Muscle layer of duodenum (tissue), 2 donors: ENCODE results near the gene CLDN22.

Experiments
- H3K27ac ChIP-seq: one replicate; pipeline ENCODE4 v1.7.0; 2013; ENCODE audit warnings: mild to moderate bottlenecking, low read length
- H3K27me3 ChIP-seq: one replicate; pipeline ENCODE4 v1.7.0; 2013; ENCODE audit warnings: low read depth, mild to moderate bottlenecking, control low read depth, low read length
- H3K36me3 ChIP-seq, 2 donors: one replicate each; pipeline ENCODE4 v1.7.0; 2013; ENCODE audit warnings: low read length in 2 of 2, control low read depth in 1 of 2, mild to moderate bottlenecking in 1 of 2; ENCODE audit not compliant: insufficient read depth in 2 of 2, control insufficient read depth in 1 of 2
- H3K4me1 ChIP-seq, 2 donors: one replicate each; pipeline ENCODE4 v1.7.0; 2013; ENCODE audit warnings: low read length in 2 of 2, mild to moderate bottlenecking in 2 of 2, control low read depth in 1 of 2, moderate library complexity in 1 of 2; ENCODE audit not compliant: insufficient read depth in 2 of 2, control insufficient read depth in 1 of 2
- H3K4me3 ChIP-seq, 2 donors: one replicate each; pipeline ENCODE4 v1.7.0; 2013; ENCODE audit warnings: low read length in 2 of 2, low read depth in 1 of 2, mild to moderate bottlenecking in 1 of 2
- H3K9me3 ChIP-seq, 2 donors: one replicate each; pipeline ENCODE4 v1.7.0; 2013; ENCODE audit warnings: low read length in 2 of 2, control low read depth in 1 of 2, mild to moderate bottlenecking in 1 of 2; ENCODE audit not compliant: control insufficient read depth in 1 of 2
- donor health status: healthy.

The CLDN22 gene

DNA sequence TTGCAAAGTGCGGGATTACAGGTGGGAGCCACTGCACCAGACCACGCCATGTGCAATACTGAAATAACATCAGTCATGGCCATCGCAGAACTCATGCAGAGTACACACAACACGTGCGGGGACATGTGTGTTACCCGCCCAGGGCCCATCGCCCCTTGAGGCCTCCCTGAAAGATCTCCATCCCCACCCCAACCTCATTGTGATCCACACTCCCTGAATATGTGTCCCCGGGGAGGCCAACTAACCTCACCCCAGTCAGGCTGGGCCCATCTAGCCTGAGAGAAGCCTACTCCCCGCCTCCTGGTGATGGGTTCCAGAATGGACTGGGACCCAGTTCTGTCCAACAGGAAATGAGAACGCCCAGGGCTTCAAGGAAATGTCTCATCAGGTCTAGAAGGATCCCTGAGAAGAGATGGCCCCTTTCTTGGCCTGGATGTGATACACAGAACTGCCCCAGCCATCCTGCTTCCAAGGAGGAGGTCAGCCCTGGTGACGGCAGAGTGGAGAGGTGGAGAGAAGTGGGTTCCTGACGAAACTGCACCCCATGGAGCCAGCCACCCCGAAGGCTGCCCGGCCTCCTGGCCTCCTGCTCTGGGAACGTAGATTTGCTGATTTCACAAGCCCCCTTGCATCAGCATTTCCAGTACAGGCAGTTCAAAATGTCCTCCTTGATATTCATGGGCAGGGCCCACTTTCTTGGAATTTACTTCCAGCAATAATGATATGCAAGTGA is 24.6 kb upstream of the CLDN22 start:
- H3K27me3 ChIP-seq: no peaks in the 10 kb centered on the region

DNA sequence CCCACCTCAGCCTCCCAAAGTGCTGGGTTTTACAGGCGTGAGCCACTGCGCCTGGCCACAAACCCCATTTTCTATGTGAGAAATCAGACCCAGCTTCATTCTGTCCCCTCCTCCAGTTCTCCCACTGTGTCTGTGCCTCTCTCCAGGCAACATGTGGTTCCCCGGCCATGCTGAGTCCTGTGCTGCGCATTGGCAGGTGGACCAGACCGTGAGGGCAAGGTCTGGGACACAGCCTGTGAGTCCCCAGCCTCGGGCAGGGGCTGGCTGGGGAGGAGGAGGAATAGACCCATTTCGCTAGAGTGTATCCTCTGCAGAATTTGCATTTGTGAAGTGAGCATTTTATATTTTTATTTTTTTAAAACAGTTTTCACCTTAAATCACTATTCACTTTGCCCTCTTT is 23.7 kb upstream of the CLDN22 start:
- Histone ChIP-seq H3K9me3 (no peaks in the 10 kb centered on the region), H3K4me1 (peaks cover 0 to 9% of the 10 kb centered on the region in 2 donors), H3K36me3 (no peaks in the 10 kb centered on the region), H3K27me3 (no peaks in the 10 kb centered on the region), H3K27ac (no peak overlapping the region), H3K4me3 (no peak overlapping the region)

More for the DNA sequence above, 24.6 kb upstream of the CLDN22 start:
- H3K9me3 ChIP-seq: no peaks in the 10 kb centered on the region
- H3K4me1 ChIP-seq: peaks cover 0 to 9% of the 10 kb centered on the region in 2 donors
- no peak overlapping the region for H3K27ac ChIP-seq
- no peak overlapping the region for H3K4me3 ChIP-seq
- no peaks in the 10 kb centered on the region for H3K36me3 ChIP-seq

DNA sequence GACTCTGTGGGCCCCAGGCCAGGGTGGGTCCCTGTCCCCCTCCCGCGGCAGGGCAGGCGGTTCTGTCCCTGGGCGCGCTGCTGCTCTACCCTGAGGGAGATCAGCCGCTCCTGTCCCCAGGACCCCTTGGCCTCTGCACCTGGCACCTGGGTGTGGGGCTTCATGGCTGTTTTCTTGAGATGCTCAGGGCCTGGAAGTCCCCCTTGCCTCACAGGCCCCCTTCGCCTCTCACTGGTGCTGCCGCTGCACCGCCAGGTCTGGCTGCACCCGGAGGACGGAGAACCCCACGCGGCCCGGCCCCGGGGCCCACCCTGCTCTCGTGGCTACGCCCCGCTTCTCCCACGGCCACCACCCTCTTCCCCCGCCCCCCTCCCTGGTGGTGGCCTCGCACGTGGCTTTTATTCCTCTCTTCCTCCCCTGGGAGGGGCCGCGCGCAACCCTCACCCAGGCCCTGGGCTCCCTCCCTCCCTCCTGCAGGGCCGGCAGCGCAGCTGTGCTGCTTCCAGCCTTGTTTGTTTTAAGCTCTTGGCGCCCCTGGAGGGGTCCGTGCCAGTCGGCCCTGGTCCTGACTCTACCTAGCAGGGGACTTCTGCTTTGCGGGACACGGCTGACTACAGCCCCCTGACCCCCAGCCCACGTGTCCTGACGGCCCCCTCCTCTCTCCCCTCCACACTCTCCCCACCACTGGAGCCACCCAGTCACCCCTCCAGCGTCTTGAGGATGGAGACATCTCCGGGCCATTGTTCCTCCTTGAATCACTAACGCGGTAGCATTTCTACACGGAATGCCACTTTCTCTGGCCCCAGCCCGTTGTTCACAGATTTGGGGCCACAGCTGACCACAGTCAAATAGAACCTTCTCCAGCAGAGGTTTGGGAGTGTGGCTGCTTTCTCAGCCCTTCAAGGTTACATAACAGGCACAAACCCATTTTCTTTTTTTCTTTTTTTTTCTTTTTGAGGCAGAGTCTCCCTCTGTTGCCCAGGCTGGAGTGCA is 22.8 kb upstream of the CLDN22 start:
- Histone ChIP-seq H3K9me3 (no peaks in the 10 kb centered on the region), H3K4me3 (peak overlapping the region; percentile 25 to 26), H3K36me3 (no peaks in the 10 kb centered on the region), H3K27me3 (no peaks in the 10 kb centered on the region), H3K4me1 (peaks cover 0 to 9% of the 10 kb centered on the region in 2 donors), H3K27ac (no peak overlapping the region)

DNA sequence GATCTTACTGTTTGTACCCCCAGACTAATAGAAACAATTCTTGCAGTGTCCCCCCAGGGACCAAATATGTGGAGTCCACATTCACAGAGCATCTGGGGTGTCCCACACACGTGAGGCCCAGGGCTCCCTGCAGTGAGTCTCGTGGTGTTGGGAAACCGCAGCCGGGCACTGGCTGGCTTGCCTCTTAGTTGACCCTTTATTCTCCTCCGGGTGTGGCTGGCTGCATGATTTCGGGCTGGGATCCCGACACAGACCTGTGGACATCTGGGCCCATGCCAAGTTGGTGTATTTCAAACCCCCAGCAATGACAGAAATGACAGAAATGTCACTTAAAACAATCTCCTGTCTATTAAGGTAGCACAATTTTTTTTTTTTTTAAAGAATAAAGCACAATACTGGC is 17.8 kb upstream of the CLDN22 start:
- Histone ChIP-seq H3K27ac (no peak overlapping the region), H3K27me3 (peaks cover 4% of the 10 kb centered on the region), H3K4me3 (no peak overlapping the region), H3K36me3 (no peaks in the 10 kb centered on the region), H3K4me1 (peaks cover 0 to 4% of the 10 kb centered on the region in 2 donors), H3K9me3 (no peaks in the 10 kb centered on the region)

DNA sequence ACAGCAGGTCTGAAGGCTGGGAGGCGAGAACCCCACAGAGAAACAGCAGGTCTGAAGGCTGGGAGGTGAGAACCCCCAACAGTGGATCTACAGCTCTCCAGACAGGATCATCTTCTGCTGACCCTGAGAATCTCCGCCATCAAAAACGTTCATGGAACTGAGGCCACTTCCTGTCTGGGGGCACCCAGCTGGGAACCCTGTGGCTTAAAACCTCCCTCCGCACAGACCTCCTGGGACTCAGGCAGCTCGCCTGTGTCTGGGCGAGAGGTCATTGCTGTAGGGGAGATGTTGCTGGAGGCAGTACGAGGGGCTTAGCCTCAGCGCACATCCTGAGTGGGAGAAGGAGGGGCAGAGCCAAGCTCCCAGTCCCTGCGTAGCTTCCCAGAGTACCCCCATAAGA is 17.3 kb upstream of the CLDN22 start:
- no peak overlapping the region for H3K27ac ChIP-seq
- H3K4me3 ChIP-seq: no peak overlapping the region
- no peaks in the 10 kb centered on the region for H3K4me1 ChIP-seq
- H3K27me3 ChIP-seq: peaks cover 4% of the 10 kb centered on the region
- no peaks in the 10 kb centered on the region for H3K36me3 ChIP-seq
- no peaks in the 10 kb centered on the region for H3K9me3 ChIP-seq

DNA sequence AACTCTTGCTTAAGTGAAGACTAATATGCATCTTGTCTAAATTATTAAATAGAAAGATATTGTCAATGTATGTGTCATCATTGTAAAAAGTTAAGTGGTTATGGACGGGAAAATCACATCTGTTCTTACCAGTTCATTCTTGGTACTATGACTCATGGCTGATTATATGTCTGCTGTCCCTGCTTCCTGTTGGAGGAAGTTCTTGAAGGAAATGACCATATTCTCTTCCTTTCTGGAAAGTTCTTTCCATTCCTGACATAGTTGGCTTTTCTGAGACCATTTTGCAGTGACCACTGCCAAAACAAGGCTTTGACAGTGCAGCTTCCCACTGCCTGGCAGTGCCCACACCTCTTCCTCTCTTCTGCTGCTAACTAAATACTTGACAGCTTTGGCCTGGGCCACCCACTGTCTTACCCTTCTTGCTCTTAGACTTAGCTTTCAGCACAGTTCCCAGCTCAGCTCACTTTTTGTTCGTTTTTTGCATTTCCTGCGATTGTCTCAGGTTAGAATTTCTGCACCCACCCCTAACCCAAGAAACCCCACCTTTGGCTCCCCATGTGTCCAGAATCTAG is 15.4 kb upstream of the CLDN22 start:
- Histone ChIP-seq H3K27ac (no peak overlapping the region), H3K4me1 (no peaks in the 10 kb centered on the region), H3K36me3 (no peaks in the 10 kb centered on the region), H3K27me3 (peaks cover 4% of the 10 kb centered on the region), H3K9me3 (no peaks in the 10 kb centered on the region), H3K4me3 (no peak overlapping the region)

DNA sequence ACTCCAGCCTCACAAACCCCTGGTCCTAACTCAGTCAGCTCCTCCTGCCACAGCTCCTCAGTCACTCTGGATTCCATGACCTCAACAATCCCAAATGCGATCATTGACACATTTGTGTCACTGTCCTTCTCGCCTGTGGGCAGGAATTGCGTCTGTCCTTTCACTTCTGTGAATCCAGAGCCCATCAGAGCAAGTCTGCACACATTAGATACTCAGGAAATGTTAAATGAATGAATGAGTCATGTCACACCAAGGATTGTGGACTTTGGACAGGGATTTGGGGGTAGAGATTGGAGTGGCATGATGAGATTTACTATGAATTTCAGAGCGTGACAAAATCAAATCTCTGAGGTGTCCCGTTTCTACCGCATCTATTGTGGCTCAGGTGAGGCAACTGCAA is 13.9 kb upstream of the CLDN22 start:
- Histone ChIP-seq H3K36me3 (no peaks in the 10 kb centered on the region), H3K9me3 (no peaks in the 10 kb centered on the region), H3K4me1 (no peaks in the 10 kb centered on the region), H3K27ac (no peak overlapping the region), H3K27me3 (peaks cover 4% of the 10 kb centered on the region), H3K4me3 (no peak overlapping the region)

DNA sequence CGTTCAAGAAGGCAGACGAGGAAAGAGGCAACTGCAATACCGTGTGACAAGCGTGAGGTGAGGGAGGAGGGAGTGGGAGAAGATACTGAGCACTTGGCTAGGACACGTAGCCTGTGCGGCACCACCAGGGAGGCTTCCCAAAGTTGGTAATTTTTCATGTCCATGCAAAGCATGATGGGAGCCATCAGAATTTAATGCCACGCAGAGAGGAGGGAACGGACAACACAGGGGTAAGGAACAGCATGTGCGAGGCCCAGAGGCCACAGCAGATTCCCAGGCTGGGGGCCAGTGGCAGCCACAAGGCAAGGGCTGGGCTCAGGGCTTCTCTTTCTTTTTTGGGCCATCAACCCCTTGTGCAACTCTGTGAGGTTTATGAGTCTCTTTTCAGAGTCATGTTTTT is 13.1 kb upstream of the CLDN22 start:
- no peak overlapping the region for H3K27ac ChIP-seq
- no peaks in the 10 kb centered on the region for H3K9me3 ChIP-seq
- no peak overlapping the region for H3K4me3 ChIP-seq
- peaks cover 4% of the 10 kb centered on the region for H3K27me3 ChIP-seq
- H3K36me3 ChIP-seq: no peaks in the 10 kb centered on the region
- no peaks in the 10 kb centered on the region for H3K4me1 ChIP-seq

DNA sequence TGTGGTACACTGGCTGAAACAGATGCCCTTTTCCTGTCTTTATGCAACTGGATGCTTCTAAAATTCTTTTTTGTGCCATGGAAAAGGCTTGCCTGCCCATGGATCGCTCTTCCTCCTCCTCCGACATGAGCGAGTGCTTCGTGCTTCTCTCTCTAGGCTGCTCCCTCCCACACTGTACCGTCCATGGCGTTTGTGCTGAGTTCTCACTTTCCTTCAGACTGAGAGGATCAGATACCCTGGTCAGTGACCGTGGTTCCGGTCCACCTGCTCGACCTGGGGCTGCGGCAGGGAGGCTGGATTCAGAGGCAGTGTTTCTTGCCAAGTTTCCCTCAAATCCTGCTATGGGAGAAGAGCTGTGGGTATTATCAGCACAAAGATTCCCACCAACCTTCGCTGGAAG is 12.4 kb upstream of the CLDN22 start:
- Histone ChIP-seq H3K36me3 (no peaks in the 10 kb centered on the region), H3K27me3 (peaks cover 4% of the 10 kb centered on the region), H3K27ac (no peak overlapping the region), H3K4me1 (no peaks in the 10 kb centered on the region), H3K4me3 (no peak overlapping the region), H3K9me3 (no peaks in the 10 kb centered on the region)

DNA sequence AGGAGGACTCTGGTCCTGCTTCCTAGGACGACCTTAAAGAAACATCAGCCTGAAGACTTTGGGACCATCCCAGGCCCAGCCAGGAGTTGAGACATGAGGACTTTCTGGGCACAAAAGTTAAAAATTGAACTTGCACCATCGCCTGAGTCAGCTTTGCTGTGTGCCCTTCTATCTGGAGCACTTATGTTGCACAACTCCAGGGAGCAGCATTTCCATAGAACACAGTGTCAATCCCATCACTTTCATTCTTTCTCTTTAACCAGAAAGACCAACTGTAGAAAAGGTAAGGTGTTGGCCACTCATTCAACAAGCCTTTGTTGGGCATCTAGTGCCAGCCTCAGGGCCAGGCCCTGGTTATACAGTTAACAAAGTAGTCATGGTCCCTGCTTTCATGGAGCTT is 10.8 kb upstream of the CLDN22 start:
- Histone ChIP-seq H3K9me3 (no peaks in the 10 kb centered on the region), H3K27me3 (peaks cover 4% of the 10 kb centered on the region), H3K4me1 (no peaks in the 10 kb centered on the region), H3K27ac (no peak overlapping the region), H3K4me3 (no peak overlapping the region), H3K36me3 (peaks cover 0 to 5% of the 10 kb centered on the region in 2 donors)
